Measurements from ENCODE around the gene CATSPERZ.

CATSPERZ gene

GRCh38 chr11:64264371-64264852, 35.7 kb upstream of the CATSPERZ start:
- no peak for DNase-seq

GRCh38 chr11:64265176-64266160, 34.7 kb upstream of the CATSPERZ start:
- no peak for DNase-seq

- DNase-seq, result no peak
Observed at GRCh38 chr11:64266339-64266738, 33.8 kb upstream of the CATSPERZ start.

GRCh38 chr11:64267207-64267945, 32.8 kb upstream of the CATSPERZ start:
- DNase-seq, result no peak

- DNase-seq, result no peak
Observed at GRCh38 chr11:64268025-64268892, 31.9 kb upstream of the CATSPERZ start.

GRCh38 chr11:64268893-64269539, 31.1 kb upstream of the CATSPERZ start:
- DNase-seq, result no peak

GRCh38 chr11:64269540-64270220, 30.5 kb upstream of the CATSPERZ start:
- DNase-seq, result no peak

GRCh38 chr11:64275031-64275800, 24.9 kb upstream of the CATSPERZ start:
- DNase-seq, result no peak

- no peak for DNase-seq
Observed at GRCh38 chr11:64275841-64276240, 24.3 kb upstream of the CATSPERZ start.

GRCh38 chr11:64276653-64277431, 23.3 kb upstream of the CATSPERZ start:
- DNase-seq, result no peak

GRCh38 chr11:64278576-64279190, 21.5 kb upstream of the CATSPERZ start:
- DNase-seq, result no peak

GRCh38 chr11:64281957-64282770, 18.0 kb upstream of the CATSPERZ start:
- no peak for DNase-seq

- no peak for DNase-seq
Observed at GRCh38 chr11:64283092-64283491, 17.1 kb upstream of the CATSPERZ start.

- peak; percentile 89 for DNase-seq
Observed at GRCh38 chr11:64284048-64284961, 15.9 kb upstream of the CATSPERZ start, which contains the start of gene BAD. Gene BAD (minus strand): TSS chr11:64284665. CDS start chr11:64284368, 297 bp downstream.

- peak; percentile 75 for DNase-seq
Observed at GRCh38 chr11:64284962-64285884, 14.9 kb upstream of the CATSPERZ start, which contains the start of gene GPR137. Gene GPR137 (plus strand): TSS chr11:64285848. CDS start chr11:64286525, 677 bp downstream.
